HuH-7 (cell line): ENCODE data around the gene MDN1.
"Not testable (repeated sequence)": the region's sequence is repeated elsewhere in the genome, so short reads cannot be mapped to it uniquely, and the experiment has no call there.

Experiments
- DNase-seq: peaks from one replicate; pipeline ENCODE4 v3.0.0; 2011; ENCODE audit warnings: low spot score

The MDN1 gene, protein sequence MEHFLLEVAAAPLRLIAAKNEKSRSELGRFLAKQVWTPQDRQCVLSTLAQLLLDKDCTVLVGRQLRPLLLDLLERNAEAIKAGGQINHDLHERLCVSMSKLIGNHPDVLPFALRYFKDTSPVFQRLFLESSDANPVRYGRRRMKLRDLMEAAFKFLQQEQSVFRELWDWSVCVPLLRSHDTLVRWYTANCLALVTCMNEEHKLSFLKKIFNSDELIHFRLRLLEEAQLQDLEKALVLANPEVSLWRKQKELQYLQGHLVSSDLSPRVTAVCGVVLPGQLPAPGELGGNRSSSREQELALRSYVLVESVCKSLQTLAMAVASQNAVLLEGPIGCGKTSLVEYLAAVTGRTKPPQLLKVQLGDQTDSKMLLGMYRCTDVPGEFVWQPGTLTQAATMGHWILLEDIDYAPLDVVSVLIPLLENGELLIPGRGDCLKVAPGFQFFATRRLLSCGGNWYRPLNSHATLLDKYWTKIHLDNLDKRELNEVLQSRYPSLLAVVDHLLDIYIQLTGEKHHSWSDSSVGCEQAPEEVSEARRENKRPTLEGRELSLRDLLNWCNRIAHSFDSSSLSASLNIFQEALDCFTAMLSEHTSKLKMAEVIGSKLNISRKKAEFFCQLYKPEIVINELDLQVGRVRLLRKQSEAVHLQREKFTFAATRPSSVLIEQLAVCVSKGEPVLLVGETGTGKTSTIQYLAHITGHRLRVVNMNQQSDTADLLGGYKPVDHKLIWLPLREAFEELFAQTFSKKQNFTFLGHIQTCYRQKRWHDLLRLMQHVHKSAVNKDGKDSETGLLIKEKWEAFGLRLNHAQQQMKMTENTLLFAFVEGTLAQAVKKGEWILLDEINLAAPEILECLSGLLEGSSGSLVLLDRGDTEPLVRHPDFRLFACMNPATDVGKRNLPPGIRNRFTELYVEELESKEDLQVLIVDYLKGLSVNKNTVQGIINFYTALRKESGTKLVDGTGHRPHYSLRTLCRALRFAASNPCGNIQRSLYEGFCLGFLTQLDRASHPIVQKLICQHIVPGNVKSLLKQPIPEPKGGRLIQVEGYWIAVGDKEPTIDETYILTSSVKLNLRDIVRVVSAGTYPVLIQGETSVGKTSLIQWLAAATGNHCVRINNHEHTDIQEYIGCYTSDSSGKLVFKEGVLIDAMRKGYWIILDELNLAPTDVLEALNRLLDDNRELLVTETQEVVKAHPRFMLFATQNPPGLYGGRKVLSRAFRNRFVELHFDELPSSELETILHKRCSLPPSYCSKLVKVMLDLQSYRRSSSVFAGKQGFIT (N-terminal part only)

DNA sequence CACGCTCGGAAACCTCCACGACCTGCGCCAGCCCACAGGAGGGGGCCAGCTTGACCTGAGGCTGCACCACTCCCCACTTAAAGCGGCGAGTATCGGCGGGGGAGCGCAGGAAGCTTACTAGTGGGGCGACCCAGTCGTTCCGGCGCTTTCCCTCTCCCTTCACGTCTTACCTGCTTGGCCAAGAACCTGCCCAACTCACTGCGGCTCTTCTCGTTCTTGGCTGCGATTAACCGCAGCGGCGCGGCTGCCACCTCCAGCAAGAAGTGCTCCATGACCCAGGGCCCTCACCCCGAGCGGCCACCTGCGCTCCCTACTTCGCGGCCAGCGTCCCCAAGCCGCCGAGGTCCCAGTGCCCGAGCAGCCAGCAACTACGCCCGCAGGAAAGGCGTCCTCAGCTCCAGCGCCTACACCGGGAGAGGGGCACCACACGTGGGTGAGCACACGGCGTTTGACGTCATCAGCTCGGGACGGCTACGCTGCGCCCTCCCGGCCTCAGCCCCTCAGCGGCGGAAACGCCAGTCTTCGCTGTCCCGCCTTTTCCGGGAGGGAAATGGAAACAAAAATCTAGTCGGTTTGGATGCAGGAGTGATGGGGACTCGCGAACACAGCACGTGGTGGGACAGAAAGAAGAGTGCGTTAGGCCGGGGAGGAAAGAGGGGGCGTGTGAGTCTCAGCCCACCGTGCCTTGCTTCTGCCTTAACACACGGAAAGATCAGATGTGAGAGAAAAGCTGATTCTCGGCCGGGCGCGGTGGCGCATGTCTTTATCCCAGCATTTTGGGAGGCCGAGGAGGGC, at the start of gene MDN1:
Gene MDN1 (minus strand): TSS at position 459 of the 795 bp plus-strand sequence. CDS start 187 bp downstream, at position 272.
- DNase-seq: peak; percentile 93

DNA sequence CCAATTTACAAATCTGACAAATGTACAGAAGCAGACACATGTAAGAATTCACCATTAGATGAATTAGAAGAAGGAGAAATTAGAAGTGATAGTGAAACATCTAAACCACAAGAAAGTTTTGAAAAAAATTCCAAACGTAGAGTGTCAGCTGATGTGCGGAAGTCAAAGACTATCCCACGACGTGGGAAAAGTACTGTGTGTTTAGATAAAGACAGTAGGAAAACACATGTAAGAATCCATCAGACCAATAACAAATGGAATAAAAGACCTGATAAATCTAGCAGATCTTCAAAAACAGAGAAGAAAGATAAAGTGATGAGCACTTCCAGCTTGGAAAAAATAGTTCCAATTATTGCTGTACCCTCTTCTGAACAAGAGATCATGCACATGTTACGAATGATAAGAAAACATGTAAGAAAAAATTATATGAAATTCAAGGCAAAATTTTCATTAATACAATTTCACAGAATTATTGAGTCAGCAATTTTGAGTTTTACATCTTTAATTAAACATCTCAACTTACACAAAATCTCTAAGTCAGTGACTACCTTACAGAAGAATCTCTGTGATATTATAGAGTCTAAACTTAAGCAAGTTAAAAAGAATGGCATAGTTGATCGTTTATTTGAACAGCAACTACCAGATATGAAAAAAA, 46.6 kb upstream of the MDN1 start:
- DNase-seq: no peak

DNA sequence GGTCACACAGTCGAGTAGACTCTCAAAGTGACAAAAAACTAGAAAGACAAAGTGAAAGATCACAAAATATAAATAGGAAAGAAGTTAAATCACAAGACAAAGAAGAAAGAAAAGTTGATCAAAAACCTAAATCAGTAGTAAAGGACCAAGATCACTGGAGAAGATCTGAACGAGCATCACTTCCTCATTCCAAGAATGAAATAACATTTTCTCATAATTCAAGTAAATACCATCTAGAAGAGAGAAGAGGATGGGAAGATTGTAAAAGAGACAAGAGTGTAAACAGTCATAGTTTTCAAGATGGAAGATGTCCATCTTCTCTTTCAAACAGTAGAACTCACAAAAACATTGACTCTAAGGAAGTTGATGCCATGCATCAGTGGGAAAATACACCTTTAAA, 43.1 kb upstream of the MDN1 start:
- no peak for DNase-seq

DNA sequence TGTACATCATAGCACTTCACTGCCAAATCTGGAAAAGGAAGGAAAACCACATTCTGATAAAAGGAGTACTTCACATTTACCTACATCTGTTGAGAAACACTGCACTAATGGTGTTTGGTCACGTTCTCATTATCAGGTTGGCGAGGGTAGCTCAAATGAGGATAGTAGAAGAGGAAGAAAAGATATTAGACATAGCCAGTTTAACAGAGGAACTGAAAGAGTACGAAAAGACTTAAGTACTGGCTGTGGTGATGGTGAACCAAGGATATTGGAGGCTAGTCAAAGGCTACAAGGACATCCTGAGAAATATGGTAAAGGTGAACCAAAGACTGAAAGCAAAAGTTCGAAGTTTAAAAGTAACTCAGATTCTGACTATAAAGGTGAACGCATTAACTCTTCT, 42.7 kb upstream of the MDN1 start:
- no peak for DNase-seq

DNA sequence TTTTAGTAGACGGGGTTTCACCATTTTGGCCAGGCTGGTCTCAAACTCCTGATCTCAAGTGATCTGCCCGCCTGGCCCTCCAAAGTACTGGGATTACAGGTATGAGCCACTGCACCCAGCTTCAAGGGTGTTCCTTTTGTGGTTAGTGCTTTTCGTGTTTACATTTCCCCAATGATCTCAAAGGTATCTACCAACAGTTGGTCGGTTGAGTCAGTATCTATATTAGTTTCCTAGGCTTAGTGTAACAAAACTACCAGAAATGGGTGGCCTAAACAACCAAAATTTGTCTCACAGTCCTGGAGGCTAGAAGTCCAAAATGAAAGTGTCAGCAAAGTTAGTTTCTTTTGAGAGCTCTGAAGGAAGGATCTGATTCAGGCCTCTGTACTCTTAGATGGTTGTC, 40.1 kb upstream of the MDN1 start:
- no peak for DNase-seq

DNA sequence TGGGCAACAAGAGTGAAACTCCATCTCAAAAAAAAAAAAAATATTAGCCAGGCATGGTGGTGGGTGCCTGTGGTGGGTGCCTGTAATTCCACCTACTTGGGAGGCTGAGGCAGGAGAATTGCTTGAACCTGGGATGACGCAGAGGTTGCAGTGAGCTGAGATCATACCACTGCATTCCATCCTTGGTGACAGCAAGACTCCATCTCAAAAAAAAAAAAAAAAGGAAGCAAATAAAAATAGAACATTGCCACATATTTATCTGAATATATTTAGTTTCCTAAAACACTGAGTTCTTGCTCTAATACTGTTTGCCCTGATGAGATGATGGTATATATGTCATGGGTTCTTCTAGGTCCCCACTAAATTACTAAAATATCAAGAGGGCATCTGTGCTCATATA, 38.4 kb upstream of the MDN1 start:
- no peak for DNase-seq

DNA sequence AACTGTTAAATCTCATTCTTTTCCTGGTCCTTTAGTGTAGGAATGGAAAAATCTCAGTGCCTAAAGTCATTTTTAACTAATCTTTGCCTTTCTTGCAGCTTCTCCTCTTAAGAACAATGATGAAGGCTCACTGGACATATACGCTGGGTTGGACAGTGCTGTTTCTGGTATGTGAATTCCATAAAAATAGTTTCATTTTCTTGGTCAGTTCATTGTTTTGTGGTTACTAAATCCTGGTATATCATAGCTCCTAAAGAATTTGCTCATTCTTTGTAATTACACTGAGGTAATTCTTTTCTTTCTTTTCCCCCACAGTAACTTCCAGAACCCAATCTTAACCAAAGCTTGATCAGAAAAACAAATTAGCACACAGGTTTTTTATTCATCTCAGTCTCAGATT, 33.5 kb upstream of the MDN1 start:
- no peak for DNase-seq

DNA sequence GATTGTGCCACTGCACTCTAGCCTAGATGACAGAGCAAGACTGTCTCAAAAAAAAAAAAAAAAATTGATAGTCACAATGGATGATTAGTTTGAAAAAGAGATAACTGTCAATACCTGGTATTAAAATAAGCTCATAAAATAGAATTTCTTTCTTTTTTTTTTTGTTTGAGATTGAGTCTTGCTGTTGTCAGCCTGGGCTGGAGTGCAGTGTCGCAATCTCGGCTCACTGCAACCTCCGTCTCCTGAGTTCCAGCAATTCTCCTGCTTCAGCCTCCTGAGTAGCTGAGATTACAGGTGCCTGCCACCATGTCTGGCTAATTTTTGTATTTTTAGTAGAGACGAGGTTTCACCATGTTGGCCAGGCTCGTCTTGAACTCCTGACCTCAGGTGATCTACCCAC, 27.9 kb upstream of the MDN1 start:
- DNase-seq: not testable (repeated sequence)

DNA sequence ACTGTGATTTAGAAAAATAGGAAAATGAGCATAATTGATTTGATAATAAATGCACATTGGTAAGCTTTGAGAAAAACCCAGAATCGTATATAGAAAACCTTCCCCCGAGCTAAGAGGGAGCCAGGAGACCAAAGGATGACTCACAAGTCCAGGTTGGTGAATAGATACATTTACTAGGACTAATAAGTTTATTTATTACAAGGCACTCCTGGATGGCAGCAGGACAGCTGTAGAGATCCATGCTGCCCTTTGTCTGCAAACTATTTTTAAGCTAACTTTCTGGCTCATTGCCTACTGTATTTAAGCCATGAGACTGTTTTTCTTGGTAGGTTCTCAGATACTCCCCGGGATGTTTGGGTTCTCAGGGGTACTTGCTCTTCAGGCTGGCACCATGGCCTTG, 23.5 kb upstream of the MDN1 start:
- DNase-seq: no peak

DNA sequence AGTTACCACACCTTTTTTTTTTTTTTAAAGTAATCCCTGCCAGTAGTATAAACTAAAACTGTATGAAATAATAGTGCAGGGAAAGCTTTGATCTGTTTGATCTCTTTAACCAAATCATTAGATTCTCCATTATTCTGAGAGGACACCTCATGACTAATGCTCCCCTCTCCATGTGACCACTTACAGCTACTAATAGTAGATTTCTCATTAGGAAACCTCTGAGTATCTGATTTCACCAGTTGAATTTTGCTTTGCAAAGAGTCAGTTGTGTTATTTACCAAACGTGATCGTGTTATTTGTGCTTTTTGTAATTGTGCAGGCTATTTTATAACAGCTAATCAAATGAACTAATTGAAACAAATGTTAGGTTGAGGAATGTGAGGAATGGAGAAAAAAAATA, 22.6 kb upstream of the MDN1 start:
- no peak for DNase-seq

DNA sequence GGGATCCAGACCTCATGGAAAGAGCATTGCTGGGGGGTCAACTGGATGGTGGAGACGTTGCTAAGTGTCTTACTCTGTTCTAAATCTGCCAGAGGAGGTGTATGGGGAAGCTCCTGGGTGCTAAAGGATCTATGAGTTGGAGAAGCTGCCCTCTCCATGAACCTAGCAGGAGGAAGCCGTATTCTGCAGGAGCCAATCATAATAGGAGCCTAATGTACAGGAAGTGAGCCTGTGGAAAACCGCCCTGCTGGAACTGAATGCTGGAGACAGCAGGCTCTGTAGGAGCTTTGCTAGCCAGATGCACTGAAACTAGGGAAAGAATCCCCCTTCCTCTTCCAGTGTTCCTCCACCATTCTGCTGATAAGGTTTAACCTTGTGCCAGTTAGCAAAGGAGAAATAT, 20.9 kb upstream of the MDN1 start:
- DNase-seq: no peak

DNA sequence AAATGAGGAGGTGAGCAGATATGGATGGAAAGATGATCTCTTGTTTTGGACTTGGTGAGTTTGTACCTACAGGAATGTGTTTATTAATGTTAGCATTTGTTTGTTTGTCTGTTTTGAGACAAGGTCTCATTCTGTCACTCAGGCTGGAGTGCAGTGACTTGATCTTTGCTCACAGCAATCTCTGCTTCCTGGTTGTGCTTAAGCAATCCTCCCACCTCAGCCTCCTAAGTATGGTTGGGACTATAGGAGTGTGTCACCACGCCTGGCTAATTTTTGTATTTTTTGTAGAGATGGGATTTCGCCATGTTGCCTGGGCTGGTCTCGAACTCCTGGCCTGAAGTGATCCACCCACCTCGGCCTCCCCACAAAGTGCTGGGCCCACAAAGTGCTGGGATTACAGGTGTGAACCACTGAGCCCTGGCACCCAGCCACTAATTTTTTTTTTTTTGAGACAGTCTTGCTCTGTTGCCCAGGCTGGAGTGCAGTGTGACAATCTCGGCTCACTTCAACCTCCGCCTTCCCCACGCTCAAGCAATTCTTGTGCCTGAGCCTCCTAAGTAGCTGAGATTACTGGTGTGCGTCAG, 17.1 kb upstream of the MDN1 start:
- DNase-seq: no peak

DNA sequence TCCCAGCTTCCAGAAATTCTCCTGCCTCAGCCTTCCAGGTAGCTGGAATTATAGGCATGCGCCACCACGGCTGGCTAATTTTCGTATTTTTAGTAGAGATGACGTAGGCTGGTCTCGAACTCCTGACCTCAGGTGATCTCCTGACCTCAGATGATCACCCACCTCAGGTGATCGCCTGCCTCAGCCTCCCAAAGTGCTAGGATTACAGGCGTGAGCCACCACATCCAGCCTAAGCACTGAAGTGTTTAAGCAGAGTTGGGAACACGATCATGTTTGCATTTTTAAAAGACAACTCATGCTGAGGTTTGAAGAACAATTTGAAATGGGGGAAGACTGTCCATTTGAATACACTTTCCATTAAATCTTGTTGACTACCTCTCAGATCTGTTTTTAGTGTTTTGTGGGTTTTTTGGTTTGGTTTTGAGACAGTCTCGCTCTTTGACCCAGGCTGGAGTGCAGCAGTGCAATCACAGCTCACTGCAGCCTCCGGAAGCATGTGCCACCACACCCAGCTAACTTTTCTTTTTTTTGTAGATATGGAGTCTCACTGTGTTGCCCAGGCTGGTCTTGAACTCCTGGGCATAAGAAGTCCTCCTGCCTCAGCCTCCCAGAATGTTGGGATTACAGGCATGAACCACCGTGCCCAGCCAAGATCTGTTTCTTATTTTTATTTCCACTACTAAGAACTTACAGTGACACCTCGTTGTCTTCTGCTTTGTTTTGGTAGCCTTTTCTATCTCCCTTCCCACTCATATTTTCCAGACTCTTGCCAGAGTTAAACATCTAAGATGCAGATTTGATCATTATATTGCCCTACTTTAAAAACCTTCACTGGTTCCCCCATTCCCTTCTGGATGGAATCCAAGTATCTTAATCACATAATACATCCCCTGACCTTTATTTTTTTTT, 15.5 kb upstream of the MDN1 start:
- DNase-seq: no peak

DNA sequence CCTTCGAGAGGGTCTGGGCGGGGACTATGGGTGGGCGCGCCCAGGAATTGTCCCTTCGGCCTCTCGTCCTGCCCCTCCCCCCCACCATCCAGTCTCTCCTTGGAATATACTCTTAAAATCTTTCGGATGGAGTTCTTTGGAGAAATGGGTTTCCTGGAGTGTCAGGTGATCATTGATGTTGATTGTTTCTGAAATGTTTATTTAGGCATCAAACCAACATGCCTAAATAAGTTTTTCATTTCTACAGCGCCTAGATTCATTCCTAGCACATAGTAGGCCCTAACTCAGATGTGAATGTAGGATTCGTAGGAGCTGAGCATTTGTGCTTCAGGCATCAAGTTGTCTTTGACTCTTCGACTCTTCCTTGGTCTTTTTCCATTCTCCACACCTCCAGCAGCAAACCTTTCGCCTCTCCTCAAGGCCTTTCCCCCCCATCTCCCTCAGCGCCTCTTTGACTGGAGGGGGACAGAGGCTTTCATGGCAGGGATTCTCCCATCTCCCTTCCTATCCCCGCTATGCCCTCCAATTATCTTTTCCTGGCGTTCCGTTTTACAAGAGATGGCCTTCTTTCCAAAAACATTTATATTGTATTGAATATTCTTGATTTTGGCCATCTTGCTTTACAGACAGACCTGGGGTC, 10.7 kb upstream of the MDN1 start:
- no peak for DNase-seq

DNA sequence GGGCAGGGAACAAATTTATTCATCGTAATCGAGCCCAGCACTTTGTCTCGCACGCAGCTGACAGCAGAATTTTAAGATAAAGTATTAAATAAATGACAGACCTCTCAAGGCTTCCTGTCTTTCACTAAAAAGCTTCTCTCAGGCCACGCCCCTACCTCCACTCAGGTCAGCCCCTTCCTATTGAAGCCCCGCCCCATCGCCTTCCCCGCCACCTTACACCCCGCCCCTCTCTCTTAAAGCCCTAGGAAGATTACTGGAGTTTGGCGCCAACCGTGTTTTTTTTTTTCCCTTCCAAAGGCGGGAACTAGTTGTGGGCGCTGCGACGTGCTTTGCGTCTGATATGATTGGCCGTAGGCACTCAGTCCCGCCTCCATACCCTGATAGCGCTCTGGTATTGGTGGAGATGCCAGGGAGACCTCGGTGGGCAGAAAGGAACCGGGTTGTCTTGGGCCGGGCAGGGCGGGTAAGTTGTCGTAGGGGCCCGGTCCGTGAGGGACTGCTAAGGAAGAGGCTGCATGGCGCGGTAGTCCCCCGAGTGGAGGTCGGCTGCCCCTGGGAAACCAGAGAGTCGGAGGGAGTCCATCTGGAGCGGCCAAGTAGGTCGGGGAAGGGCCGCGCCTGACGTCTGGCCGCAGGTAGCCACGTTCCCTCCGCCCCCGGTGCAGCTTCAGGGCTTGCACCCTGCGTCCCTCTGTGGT, 10.0 kb upstream of the MDN1 start, which contains the start of gene CASP8AP2:
Gene CASP8AP2 (plus strand): TSS at position 409 of the 698 bp plus-strand sequence.
- DNase-seq: peak; percentile 94

DNA sequence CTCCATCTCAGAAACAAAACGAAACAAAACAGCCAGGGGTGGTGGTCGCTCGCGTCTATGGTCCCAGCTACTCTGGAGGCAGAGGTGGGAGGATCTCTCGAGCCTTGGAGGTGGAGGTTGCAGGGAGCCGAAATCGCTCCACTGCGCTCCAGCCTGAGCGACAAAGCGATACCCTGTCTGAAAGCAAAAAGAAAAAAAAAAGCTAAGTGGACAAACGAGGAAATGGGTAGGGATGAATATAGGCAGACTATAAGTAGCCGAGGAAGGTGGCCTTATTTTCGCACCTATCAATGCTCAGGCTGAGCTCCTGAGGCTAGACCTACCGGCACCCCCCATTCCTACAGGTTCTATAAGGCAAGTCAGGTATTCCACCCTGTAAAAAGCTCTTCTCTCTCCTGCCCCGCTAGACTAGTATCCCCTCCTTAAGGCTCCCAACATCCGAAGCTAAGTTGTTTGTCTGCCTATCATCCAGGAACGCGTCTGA, 9.4 kb upstream of the MDN1 start:
- DNase-seq: peak; percentile 40

DNA sequence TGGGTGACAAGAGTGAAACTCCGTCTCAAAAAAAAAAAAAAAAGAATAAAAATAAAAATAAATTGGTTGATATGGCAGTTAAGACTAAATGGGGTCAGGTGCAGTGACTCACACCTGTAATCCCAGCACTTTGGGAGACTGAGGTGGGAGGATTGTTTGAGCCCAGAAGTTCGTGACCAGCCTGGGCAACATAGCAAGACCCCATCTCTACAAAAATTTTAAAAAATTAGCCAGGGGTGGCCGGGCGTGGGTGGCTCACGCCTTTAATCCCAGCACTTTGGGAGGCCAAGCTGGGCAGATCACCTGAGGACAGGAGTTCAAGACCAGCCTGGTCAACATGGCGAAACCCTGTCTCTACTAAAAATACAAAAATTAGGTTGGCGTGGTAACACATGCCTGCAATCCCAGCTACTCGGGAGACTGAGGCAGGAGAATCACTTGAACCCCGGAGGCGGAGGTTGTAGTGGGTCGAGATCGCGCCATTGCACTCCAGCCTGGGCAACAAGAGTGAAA, 8.9 kb upstream of the MDN1 start:
- not testable (repeated sequence) for DNase-seq

DNA sequence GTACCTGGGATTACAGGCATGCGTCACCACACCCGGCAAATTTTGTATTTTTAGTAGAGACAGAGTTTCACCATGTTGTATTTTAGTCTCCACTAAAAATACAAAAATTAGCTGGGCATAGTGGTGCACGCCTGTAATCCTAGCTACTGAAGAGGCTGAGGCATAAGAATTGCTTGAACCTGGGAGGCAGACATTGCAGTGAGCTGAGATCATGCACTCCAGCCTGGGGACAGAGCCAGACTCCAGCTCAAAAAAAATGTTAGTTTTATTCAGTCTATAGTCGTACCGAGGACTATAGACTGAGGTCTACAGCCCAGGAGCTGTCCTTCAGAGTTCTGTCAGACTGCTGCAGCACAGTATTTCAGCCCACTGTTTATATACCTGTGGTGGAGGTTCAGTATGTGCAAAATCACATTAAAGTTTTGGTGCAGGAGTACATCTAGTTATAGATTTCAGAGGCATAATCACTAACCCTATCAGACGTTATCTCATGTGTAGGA, 6.5 kb upstream of the MDN1 start:
- no peak for DNase-seq
